ENCODE measurements around the gene HOXC5.

Gene HOXC5

GRCh38 chr12:53996240-53997203, 36.3 kb upstream of the HOXC5 start:
- no peak for DNase-seq

- DNase-seq: no peak
Observed at GRCh38 chr12:53997204-53998109, 35.4 kb upstream of the HOXC5 start.

GRCh38 chr12:53998110-53998899, 34.5 kb upstream of the HOXC5 start:
- no peak for DNase-seq

GRCh38 chr12:53998900-53999236, 34.0 kb upstream of the HOXC5 start:
- DNase-seq: no peak

GRCh38 chr12:53999559-54000115, 33.2 kb upstream of the HOXC5 start:
- DNase-seq: no peak

- no peak for DNase-seq
Observed at GRCh38 chr12:54000116-54001114, 32.4 kb upstream of the HOXC5 start, which contains the start of gene HOXC9. TSS of gene HOXC9 (plus strand) at chr12:54000161. CDS start at chr12:54000189, 28 bp downstream.

GRCh38 chr12:54001283-54002187, 31.3 kb upstream of the HOXC5 start:
- DNase-seq: no peak

- DNase-seq: no peak
Observed at GRCh38 chr12:54002278-54002914, 30.5 kb upstream of the HOXC5 start.

GRCh38 chr12:54002915-54003389, 29.9 kb upstream of the HOXC5 start:
- DNase-seq: no peak

- no peak for DNase-seq
Observed at GRCh38 chr12:54003625-54004024, 29.2 kb upstream of the HOXC5 start.

GRCh38 chr12:54004063-54004840, 28.6 kb upstream of the HOXC5 start:
- no peak for DNase-seq

- no peak for DNase-seq
Observed at GRCh38 chr12:54004841-54005530, 27.9 kb upstream of the HOXC5 start.

GRCh38 chr12:54005531-54005852, 27.4 kb upstream of the HOXC5 start:
- no peak for DNase-seq

GRCh38 chr12:54005853-54006558, 26.8 kb upstream of the HOXC5 start:
- DNase-seq: peak; percentile 95

GRCh38 chr12:54006559-54007220, 26.2 kb upstream of the HOXC5 start:
- DNase-seq: no peak

- no peak for DNase-seq
Observed at GRCh38 chr12:54007538-54008259, 25.2 kb upstream of the HOXC5 start.

Measured in 8988T (cell line).